PC-3 (cell line): Measurements from ENCODE around the gene SHC4. TPM values are rescaled to one million over a fixed set of nuclear protein-coding genes. Genes with fewer than 3 reads are reported as not detected.

Source experiments
- ATAC-seq: fragments of 200-7000 bp; cut with Tn5 transposase; 2 replicates; pipeline ENCODE4 v1.9.1; 2020; ENCODE audit warnings: mild to moderate bottlenecking, moderate library complexity
- BruUV-seq: library from RNA; stranded (reverse); fragments of 400-500 nt; replicated peaks from 2 replicates; lab custom pipeline; 2021; lab: Mats Ljungman, UMichigan
- CTCF ChIA-PET: fragments of 300-600 bp; sonication (Branson Sonifier 250); formaldehyde crosslinking; loops from one replicate; lab custom pipeline; 2022; ENCODE audit warnings: antibody characterized with exemption; lab: Charles Lee
- POLR2A ChIA-PET: fragments of 300-600 bp; sonication (Branson Sonifier 250); formaldehyde crosslinking; loops from one replicate; lab custom pipeline; 2022; ENCODE audit warnings: antibody characterized with exemption; ENCODE audit not compliant: unreplicated experiment; lab: Charles Lee
- DNase-seq: peaks from one replicate; pipeline ENCODE4 v3.0.0-alpha.2; 2015
- H2AFZ ChIP-seq: fragments of 300-600 bp; sonication (generic); 2 replicates; pipeline ENCODE4 v1.6.0; 2016; ENCODE audit warnings: antibody characterized with exemption, low read length
- H3F3A ChIP-seq: fragments of 300-600 bp; sonication (generic); one replicate; pipeline ENCODE4 v1.6.0; 2017; ENCODE audit warnings: antibody characterized with exemption, low read length, control low read depth, mild to moderate bottlenecking; ENCODE audit not compliant: unreplicated experiment
- H3K27ac ChIP-seq: fragments of 300-600 bp; sonication (generic); 2 replicates; pipeline ENCODE4 v1.5.1; 2016; ENCODE audit warnings: mild to moderate bottlenecking, low read length
- H3K27me3 ChIP-seq: fragments of 300-600 bp; sonication (generic); 2 replicates; pipeline ENCODE4 v1.6.1; 2016; ENCODE audit warnings: low read length, mixed read lengths
- H3K36me3 ChIP-seq: fragments of 300-600 bp; sonication (generic); 2 replicates; pipeline ENCODE4 v1.6.1; 2016; ENCODE audit warnings: low read depth, mixed run types, low read length, mixed read lengths
- H3K4me1 ChIP-seq: fragments of 300-600 bp; sonication (generic); 2 replicates; pipeline ENCODE4 v1.5.1; 2016; ENCODE audit warnings: low read length; ENCODE audit not compliant: insufficient read depth
- H3K4me2 ChIP-seq: fragments of 300-600 bp; sonication (generic); 2 replicates; pipeline ENCODE4 v1.6.0; 2016; ENCODE audit warnings: low read length
- H3K4me3 ChIP-seq: fragments of 300-600 bp; sonication (generic); 2 replicates; pipeline ENCODE4 v1.5.1; 2016; ENCODE audit warnings: mild to moderate bottlenecking, low read length, mixed read lengths
- H3K79me2 ChIP-seq: fragments of 300-600 bp; sonication (generic); 2 replicates; pipeline ENCODE4 v1.6.1; 2017; ENCODE audit warnings: low read length, mixed read lengths
- H3K9ac ChIP-seq: fragments of 300-600 bp; sonication (generic); 2 replicates; pipeline ENCODE4 v1.6.0; 2016; ENCODE audit warnings: mild to moderate bottlenecking, low read length
- H3K9me2 ChIP-seq: fragments of 300-600 bp; sonication (generic); replicated peaks from 2 replicates; pipeline ENCODE4 v1.6.1; 2016; ENCODE audit warnings: mixed run types, low read length, mixed read lengths
- H3K9me3 ChIP-seq: fragments of 300-600 bp; sonication (generic); 2 replicates; pipeline ENCODE4 v1.6.1; 2016; ENCODE audit warnings: low read length, mixed read lengths
- H4K20me1 ChIP-seq: fragments of 300-600 bp; sonication (generic); 2 replicates; pipeline ENCODE4 v1.6.1; 2016; ENCODE audit warnings: low read length, mixed read lengths
- CTCF ChIP-seq: fragments of 300-600 bp; sonication (generic); conservative IDR thresholded peaks from 2 replicates; pipeline ENCODE4 v1.5.1; 2017; ENCODE audit warnings: antibody characterized with exemption, low read depth, mild to moderate bottlenecking, low read length
- EZH2 ChIP-seq: fragments of 300-600 bp; sonication (generic); IDR thresholded peaks from one replicate; pipeline ENCODE4 v1.6.1; 2017; ENCODE audit warnings: antibody characterized with exemption, mild to moderate bottlenecking, low read length; ENCODE audit not compliant: unreplicated experiment
- EZH2phosphoT487 ChIP-seq: fragments of 300-600 bp; sonication (generic); IDR thresholded peaks from 2 replicates; pipeline ENCODE4 v1.6.1; 2018; ENCODE audit warnings: mild to moderate bottlenecking, antibody characterized with exemption, low read length, borderline replicate concordance
- intact Hi-C: fragments of 100-400 bp; cut with micrococcal nuclease; formaldehyde crosslinking; loops from 2 replicates; pipeline ENCODE4 v1.9.0; 2023
- total RNA-seq: library from RNA; depleted of rRNA; stranded (reverse); fragments of >200 nt; gene quantifications from 2 replicates; pipeline ENCODE4 v1.2.3, GENCODE V29; 2014

SHC4 gene
- total RNA-seq, 1 experiment from 2014 or later: 2.4 TPM

- ATAC-seq: no peak
- no peak overlapping the region for H3K27ac ChIP-seq
- no peak overlapping the region for H3K4me3 ChIP-seq
- H2AFZ ChIP-seq: no peak overlapping the region
- H3K79me2 ChIP-seq: no peaks in the 10 kb centered on the region
- no peak overlapping the region for H3K4me2 ChIP-seq
- no peaks in the 10 kb centered on the region for H4K20me1 ChIP-seq
- H3K9ac ChIP-seq: no peak overlapping the region
- ChIA-PET CTCF (no interaction called here), POLR2A (interaction anchor here (0.6 kb wide), 1 partner anchor 163 kb away, joined by 6 read pairs; no protein-coding TSS in a partner anchor)
- no peak for DNase-seq
- no peaks in the 10 kb centered on the region for H3K9me2 ChIP-seq
- TF ChIP-seq EZH2phosphoT487 (no peak), CTCF (no peak), EZH2 (no peak)
- intact Hi-C loops: no loop called here
- no TSS peak for BruUV-seq
- H3K36me3 ChIP-seq: peaks cover 28% of the 10 kb centered on the region
- no peaks in the 10 kb centered on the region for H3K9me3 ChIP-seq
- no peaks in the 10 kb centered on the region for H3K27me3 ChIP-seq
- no peaks in the 10 kb centered on the region for H3F3A ChIP-seq
- H3K4me1 ChIP-seq: peaks cover 22% of the 10 kb centered on the region
Observed at GRCh38 chr15:48785195-48785594, 178.5 kb downstream of the SHC4 start.

- Histone ChIP-seq H3F3A (no peaks in the 10 kb centered on the region), H3K79me2 (no peaks in the 10 kb centered on the region), H3K9me2 (no peaks in the 10 kb centered on the region), H2AFZ (no peak overlapping the region), H3K36me3 (peaks cover 30% of the 10 kb centered on the region), H3K27ac (no peak overlapping the region), H3K4me1 (peaks cover 25% of the 10 kb centered on the region), H4K20me1 (no peaks in the 10 kb centered on the region), H3K4me3 (no peak overlapping the region), H3K9me3 (no peaks in the 10 kb centered on the region), H3K9ac (no peak overlapping the region), H3K4me2 (no peak overlapping the region), H3K27me3 (no peaks in the 10 kb centered on the region)
- intact Hi-C loops: no loop called here
- ChIA-PET CTCF (no interaction called here), POLR2A (interaction anchor here (0.6 kb wide), 1 partner anchor 162 kb away, joined by 6 read pairs; no protein-coding TSS in a partner anchor)
- ATAC-seq (no peak), DNase-seq (no peak)
- TF ChIP-seq EZH2: no peak
- TF ChIP-seq EZH2phosphoT487: no peak
- no peak for TF ChIP-seq CTCF
- no TSS peak for BruUV-seq
Observed at GRCh38 chr15:48784756-48785155, 179.0 kb downstream of the SHC4 start.

- H3K79me2 ChIP-seq: no peaks in the 10 kb centered on the region
- no peak for ATAC-seq
Observed at GRCh38 chr15:48782911-48783310, 180.8 kb downstream of the SHC4 start.

More at GRCh38 chr15:48782911-48783310, 180.8 kb downstream of the SHC4 start:
- intact Hi-C loops: no loop called here
- Histone ChIP-seq H3K27ac (no peak overlapping the region), H3K36me3 (peaks cover 27% of the 10 kb centered on the region), H3K9me2 (no peaks in the 10 kb centered on the region), H3K4me1 (peaks cover 25% of the 10 kb centered on the region), H3K4me2 (no peak overlapping the region), H3K9me3 (no peaks in the 10 kb centered on the region), H3K27me3 (no peaks in the 10 kb centered on the region), H4K20me1 (no peaks in the 10 kb centered on the region), H3F3A (no peaks in the 10 kb centered on the region), H2AFZ (no peak overlapping the region), H3K4me3 (no peak overlapping the region), H3K9ac (no peak overlapping the region)
- no peak for DNase-seq
- ChIA-PET POLR2A (no interaction called here), CTCF (no interaction called here)
- BruUV-seq: no TSS peak
- no peak for TF ChIP-seq EZH2
- TF ChIP-seq EZH2phosphoT487: no peak
- TF ChIP-seq CTCF: no peak
